Activated CD8-positive, alpha-beta memory T cell treated with anti-CD3 and anti-CD28 coated beads, Interleukin-2, amount 50 U/mL, for 24 hours (primary cell): ENCODE results near the gene AURKB.
"Not testable (repeated sequence)": the region's sequence is repeated elsewhere in the genome, so short reads cannot be mapped to it uniquely, and the experiment has no call there.

Source experiments
- DNase-seq: peaks from one replicate; pipeline ENCODE4 v3.0.0-alpha.2; 2020; ENCODE audit errors: extremely low read depth

The AURKB gene

GRCh38 chr17:8188263-8188839, 22.0 kb downstream of the AURKB start:
- no peak for DNase-seq

GRCh38 chr17:8187517-8188262, 22.7 kb downstream of the AURKB start:
- DNase-seq: peak; percentile 77

DNA sequence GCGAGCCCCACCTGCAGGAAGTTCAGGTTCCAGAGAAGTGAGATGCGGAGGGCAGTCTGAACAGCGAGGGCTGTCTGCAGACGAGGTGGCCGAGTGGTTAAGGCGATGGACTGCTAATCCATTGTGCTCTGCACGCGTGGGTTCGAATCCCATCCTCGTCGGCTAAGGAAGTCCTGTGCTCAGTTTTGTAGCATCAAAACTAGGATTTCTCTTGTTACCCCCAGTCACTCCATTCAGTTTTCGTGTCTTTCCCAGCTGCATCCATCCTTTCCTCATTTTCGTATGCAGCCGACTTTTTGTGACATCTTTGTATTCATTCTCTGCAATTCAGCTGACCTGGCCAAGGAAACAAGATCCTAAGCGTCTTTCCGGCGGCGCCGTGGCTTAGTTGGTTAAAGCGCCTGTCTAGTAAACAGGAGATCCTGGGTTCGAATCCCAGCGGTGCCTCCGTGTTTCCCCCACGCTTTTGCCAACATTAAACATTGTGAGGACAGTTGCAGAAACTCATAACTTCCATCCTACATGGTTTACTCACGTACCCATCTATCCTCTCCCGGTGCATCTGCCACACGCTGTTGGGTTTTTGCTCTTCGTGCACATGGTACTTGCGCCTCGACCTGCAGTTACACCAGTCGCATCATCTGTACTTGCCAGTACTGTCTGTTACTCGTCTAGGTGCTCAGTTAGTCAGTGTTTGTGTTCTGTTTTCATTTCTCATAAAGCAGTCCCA, 23.4 kb downstream of the AURKB start:
- peak; percentile 91 for DNase-seq

DNA sequence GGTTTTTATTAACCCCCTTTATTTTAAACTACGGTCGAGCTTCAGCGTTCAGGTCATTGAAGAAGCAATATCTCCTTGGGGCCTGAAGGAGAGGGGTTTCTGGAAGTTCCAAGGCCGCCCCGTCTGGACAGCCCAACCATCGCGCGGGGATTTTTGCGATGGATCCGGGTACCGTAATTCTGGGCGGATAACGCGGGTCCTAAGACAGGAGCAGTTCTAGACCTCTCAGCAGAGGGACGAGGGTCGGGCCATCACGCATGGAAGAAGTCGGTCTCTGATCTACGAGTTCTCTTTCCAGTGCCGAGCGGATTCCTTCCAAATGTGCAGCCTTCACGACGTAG, 24.0 kb downstream of the AURKB start:
- DNase-seq: no peak

GRCh38 chr17:8185582-8186445, 24.6 kb downstream of the AURKB start:
- peak; percentile 84 for DNase-seq

DNA sequence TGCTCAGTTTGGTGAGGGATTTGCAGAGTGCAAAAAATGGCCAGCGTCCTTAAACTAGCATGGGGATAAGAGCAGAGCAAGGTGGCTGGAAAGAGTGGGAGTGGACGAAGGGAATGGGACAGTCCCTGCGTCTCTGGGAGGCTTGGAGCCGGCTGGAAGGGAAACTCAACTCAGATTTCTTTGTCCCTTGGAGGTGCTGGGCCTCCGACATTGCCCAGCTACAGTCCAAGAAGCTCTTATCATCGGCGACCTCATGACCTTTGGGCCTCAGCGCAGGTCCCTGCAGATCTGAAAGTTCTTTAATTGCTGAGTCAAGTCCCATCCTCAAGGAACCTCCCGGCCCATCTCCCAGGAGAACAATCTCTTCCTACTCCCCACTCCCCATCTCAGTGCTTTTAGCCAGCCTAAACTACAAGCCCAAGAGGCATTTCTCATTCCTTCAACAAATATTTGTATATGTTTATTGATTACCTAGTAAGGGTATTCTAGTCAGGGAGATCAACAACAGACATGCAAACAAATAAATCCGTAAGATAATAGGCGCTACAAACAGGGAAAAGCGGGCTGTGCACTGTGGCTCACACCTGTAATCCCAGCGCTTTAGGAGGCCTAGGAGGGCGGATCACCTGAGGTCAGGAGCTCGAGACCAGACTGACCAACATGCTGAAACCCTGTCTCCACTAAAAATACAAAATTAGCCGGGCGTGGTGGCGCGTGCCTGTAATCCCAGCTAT, 33.2 kb downstream of the AURKB start:
- no peak for DNase-seq

DNA sequence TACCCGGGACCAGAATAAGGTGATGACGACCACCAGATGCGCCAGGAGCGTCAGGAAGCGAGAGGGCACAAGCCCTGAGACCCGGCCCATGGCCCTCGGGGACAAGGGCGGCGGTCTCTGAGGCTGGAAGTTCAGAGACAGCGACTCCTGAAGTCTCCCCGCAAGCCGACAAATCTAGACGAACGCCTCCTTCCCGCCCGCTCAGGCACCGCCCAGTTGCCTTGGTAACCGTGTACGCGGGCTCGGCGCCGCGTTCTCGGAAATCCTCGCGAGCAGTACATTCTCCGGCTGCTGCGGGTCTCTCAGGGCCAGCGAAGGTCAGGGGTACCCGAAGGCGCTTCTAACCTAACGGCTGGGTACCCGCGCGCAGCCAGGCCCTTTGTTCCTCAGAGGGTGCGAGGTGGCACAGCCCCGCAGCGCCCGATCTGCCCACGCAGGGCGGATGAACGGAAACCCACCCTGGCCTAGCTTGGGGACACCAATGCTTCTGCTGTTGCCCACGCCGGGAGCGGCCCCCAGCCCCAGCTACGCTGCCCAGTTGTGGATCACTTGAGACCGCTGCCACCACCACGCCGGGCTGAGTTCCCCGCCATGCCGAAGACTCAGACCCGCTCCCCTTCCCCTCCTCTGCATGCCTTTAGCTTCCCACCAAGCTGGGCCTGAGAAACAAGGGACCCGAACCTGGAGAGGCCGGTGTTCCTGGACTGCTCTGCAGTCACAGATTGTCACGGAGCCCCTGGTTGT, 34.0 kb downstream of the AURKB start, which contains the start of gene TMEM107:
Gene TMEM107, minus strand, starts transcription at position 184 of the 744 bp plus-strand sequence. Its CDS starts 94 bp downstream, at position 90.
- peak; percentile 67 for DNase-seq

DNA sequence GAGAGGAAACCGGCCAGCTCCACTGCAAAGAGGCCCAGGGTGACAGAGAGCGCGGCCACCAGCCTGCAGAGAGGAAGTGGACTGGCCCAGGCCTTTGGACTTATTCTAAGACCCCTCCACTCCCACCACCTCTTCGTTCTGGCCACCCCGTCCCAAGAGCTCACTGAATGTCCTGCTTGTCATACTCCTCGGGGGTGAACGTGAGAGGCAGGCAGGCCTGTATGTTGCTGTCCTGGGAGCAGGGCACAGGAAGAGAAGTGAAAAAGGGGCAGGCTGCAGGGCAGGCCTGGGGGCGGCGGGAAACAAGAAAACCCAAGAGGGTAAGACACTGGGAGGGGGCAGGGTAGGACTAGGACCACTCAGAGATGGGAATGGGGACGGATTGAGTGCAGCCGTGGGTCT, 34.6 kb downstream of the AURKB start:
- no peak for DNase-seq

GRCh38 chr17:8173871-8174322, 36.5 kb downstream of the AURKB start:
- no peak for DNase-seq

- peak; percentile 63 for DNase-seq
These were observed 37.1 kb downstream of the AURKB start for GRCh38 chr17:8173056-8173870.

- DNase-seq: not testable (repeated sequence)
These were observed 40.2 kb downstream of the AURKB start for GRCh38 chr17:8170186-8170585.

- DNase-seq: no peak
These were observed 42.8 kb downstream of the AURKB start for GRCh38 chr17:8167526-8167925.

- DNase-seq: no peak
These were observed 43.6 kb downstream of the AURKB start for GRCh38 chr17:8166731-8167130.

GRCh38 chr17:8164815-8165131, 45.6 kb downstream of the AURKB start:
- no peak for DNase-seq

GRCh38 chr17:8163978-8164814, 46.2 kb downstream of the AURKB start:
- peak; percentile 59 for DNase-seq

DNA sequence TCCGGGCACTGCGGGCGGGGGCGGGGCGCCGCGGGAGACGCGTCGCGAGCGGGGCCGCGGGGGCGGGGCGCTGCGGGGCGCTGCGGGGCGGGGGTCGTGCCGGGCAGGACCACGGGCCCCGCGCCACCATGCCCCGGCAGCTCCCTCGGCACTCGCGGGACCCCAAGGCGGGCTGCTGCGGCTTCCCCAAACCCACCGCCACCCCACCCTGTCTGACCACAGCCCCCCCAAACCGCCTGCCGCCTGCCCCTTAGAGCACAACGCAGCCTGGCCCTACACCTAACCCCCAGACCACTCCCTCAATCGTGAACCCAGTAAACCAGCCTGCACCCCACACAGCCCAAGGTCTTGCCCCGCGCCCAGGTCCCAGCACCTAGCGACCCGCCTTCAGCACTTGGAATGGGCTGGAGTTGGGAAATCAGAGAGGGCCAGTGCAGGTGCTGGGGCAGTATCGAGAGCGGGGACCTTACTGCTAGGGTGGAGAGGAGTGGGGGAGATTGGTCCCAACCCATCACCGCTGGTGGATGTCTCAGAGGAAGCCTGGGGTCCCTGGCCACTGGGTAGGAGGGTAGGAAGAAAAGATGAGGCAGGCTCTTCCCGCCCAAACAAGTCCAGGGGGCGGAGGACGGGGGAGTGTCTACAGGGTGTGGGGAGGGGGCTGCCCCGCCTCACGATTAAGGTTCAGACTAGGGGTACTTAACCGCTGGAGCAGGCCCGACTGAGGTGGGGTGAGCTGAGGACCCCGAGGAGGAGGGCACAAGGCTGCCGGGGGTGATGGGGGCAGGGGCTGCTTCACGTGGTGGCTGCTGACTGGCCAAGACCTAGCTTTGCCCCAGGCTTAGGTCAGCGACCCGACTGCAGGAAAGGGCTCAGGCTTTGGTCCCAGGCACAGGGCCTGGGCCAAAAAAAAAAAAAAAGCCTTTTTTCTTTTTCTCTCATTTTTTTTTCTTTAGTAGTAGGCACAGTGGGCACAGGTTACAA, 47.1 kb downstream of the AURKB start:
- DNase-seq: no peak

DNA sequence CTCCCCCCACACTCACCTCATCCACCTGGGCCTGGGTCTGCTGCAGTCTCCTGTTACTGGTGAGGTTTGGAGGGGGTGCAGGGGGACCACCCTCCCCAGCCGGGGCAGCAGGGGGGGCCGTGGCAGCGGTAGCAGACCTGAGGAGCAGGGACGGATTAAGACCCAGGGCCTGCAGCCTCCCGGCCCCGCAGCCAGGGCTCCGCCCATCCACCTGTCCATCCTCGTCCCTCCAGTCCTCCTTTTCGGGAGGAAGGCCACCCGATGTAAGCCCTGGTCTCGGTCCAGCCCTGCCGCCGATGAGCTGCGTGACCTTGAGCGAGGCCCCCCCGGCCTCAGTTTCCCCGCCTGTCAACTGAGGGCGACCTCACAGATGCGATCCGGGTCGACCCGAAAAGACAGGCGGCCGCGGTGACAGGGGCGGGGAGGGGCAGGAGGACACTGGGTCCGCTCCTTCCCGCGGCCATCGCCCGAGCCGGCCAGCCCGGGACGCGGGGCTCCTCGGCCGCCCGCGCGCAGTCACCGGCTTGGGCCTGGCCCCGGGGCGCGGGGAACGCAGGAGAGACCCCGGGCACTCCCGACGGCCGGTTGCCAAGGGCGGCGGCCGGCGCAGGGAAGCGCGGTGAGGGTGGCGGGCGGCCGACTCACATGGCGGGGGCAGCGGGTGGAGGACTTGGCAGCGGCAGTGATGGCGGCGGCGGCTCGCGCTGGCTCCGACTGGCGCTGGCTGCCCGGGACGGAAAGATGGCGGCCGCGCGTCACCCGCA, 48.0 kb downstream of the AURKB start, which contains the start of gene VAMP2:
Gene VAMP2, minus strand, starts transcription at position 716 of the 764 bp plus-strand sequence. Its CDS starts 69 bp downstream, at position 647.
- DNase-seq: no peak
